Glomerular endothelial cell (primary cell): ENCODE measurements around the gene CCDC14. TPM values are rescaled to one million over a fixed set of nuclear protein-coding genes. Genes with fewer than 3 reads are reported as not detected.

ENCODE experiments used
- total RNA-seq: library from RNA; depleted of rRNA; stranded (reverse); fragments of >200 nt; gene quantifications from 2 replicates; pipeline ENCODE4 v1.2.3, GENCODE V29; 2015

CCDC14 gene
- total RNA-seq, 1 donor from 2014 or later = 26.3 TPM

Other genes starting within 250 kb of the CCDC14 start
- gene MYLK, start 76.9 kb downstream of the CCDC14 start, total RNA-seq = 57.8 and 91.7 TPM in 2 replicates
- gene ROPN1, start 30.9 kb upstream of the CCDC14 start, total RNA-seq = not detected in 2 replicates
- gene KALRN, start 72.1 kb upstream of the CCDC14 start, total RNA-seq = 54.1 and 65.2 TPM in 2 replicates